ENCODE data around the gene TPP1. TPM values are rescaled to one million over a fixed set of nuclear protein-coding genes. Genes with fewer than 3 reads are reported as not detected.

TPP1 gene
- total RNA-seq, 4 donors from 2014 or later, result 27.1 to 74.9 (median 40.7) TPM

- Histone ChIP-seq H3K27me3 (no peaks in the 10 kb centered on the region), H3K4me3 (no peak overlapping the region), H3K9me3 (no peaks in the 10 kb centered on the region), H3K4me1 (peaks cover 21 to 22% of the 10 kb centered on the region in 2 donors), H3K27ac (no peak overlapping the region), H3K36me3 (no peaks in the 10 kb centered on the region)
- intact Hi-C loops (cut with DNase I; ENCODE audit: low total_unique reads), result no loop called here
- peak in 1 of 2 donors; percentile 16 for DNase-seq
- TF ChIP-seq POLR2A (IDR thresholded peaks at IDR 0.05) (no peak), CTCF (IDR thresholded peaks at IDR 0.05) (no peak)
These were observed 21.9 kb upstream of the TPP1 start for GRCh38 chr11:6640985-6641701.

GRCh38 chr11:6640036-6640984 lies 21.1 kb upstream of the TPP1 start:
- no peaks in the 10 kb centered on the region for H3K36me3 ChIP-seq
- no peaks in the 10 kb centered on the region for H3K27me3 ChIP-seq
- H3K27ac ChIP-seq, result peak overlapping the region in 1 of 2 donors; percentile 55
- DNase-seq, result no peak
- no peak overlapping the region for H3K4me3 ChIP-seq
- TF ChIP-seq CTCF (IDR thresholded peaks at IDR 0.05) (no peak), POLR2A (IDR thresholded peaks at IDR 0.05) (no peak)
- intact Hi-C loops (cut with DNase I; ENCODE audit: low total_unique reads), result no loop called here
- H3K4me1 ChIP-seq, result peaks cover 18% of the 10 kb centered on the region in 2 donors
- H3K9me3 ChIP-seq, result no peaks in the 10 kb centered on the region

GRCh38 chr11:6638429-6638828 lies 19.2 kb upstream of the TPP1 start:
- Histone ChIP-seq H3K4me3 (no peak overlapping the region), H3K9me3 (no peaks in the 10 kb centered on the region), H3K36me3 (no peaks in the 10 kb centered on the region), H3K27me3 (no peaks in the 10 kb centered on the region), H3K27ac (peak overlapping the region; percentile 55 to 73), H3K4me1 (peaks cover 18% of the 10 kb centered on the region in 2 donors)
- DNase-seq, result no peak
- intact Hi-C loops (cut with DNase I; ENCODE audit: low total_unique reads), result no loop called here
- TF ChIP-seq CTCF (IDR thresholded peaks at IDR 0.05) (no peak), POLR2A (IDR thresholded peaks at IDR 0.05) (no peak)

- peak; percentile 66 to 67 for DNase-seq
- intact Hi-C loops (cut with DNase I; ENCODE audit: low total_unique reads), result no loop called here
These were observed 18.6 kb upstream of the TPP1 start for GRCh38 chr11:6637871-6638270.

More at GRCh38 chr11:6637871-6638270, 18.6 kb upstream of the TPP1 start:
- Histone ChIP-seq H3K27me3 (no peaks in the 10 kb centered on the region), H3K36me3 (no peaks in the 10 kb centered on the region), H3K27ac (peak overlapping the region; percentile 55 to 73), H3K9me3 (no peaks in the 10 kb centered on the region), H3K4me3 (no peak overlapping the region), H3K4me1 (peaks cover 18% of the 10 kb centered on the region in 2 donors)
- TF ChIP-seq POLR2A (IDR thresholded peaks at IDR 0.05), result no peak
- TF ChIP-seq CTCF (IDR thresholded peaks at IDR 0.05), result no peak
